C4-2B (cell line): Measurements from ENCODE around the gene ASXL2.
"Not testable (repeated sequence)": the region's sequence is repeated elsewhere in the genome, so short reads cannot be mapped to it uniquely, and the experiment has no call there.

ENCODE experiments used
- H3K27ac ChIP-seq: fragments of 450-650 bp; 2 replicates; pipeline ENCODE4 v1.5.1; 2017
- ZFX ChIP-seq: fragments of 450-650 bp; IDR thresholded peaks from 2 replicates; pipeline ENCODE4 v1.6.1; 2017
- TF ChIP-seq, protein P1 (sequence below): fragments of 450-650 bp; conservative IDR thresholded peaks from 2 replicates; pipeline ENCODE4 v1.5.1; 2017; ENCODE audit warnings: mild to moderate bottlenecking

ASXL2 gene

DNA sequence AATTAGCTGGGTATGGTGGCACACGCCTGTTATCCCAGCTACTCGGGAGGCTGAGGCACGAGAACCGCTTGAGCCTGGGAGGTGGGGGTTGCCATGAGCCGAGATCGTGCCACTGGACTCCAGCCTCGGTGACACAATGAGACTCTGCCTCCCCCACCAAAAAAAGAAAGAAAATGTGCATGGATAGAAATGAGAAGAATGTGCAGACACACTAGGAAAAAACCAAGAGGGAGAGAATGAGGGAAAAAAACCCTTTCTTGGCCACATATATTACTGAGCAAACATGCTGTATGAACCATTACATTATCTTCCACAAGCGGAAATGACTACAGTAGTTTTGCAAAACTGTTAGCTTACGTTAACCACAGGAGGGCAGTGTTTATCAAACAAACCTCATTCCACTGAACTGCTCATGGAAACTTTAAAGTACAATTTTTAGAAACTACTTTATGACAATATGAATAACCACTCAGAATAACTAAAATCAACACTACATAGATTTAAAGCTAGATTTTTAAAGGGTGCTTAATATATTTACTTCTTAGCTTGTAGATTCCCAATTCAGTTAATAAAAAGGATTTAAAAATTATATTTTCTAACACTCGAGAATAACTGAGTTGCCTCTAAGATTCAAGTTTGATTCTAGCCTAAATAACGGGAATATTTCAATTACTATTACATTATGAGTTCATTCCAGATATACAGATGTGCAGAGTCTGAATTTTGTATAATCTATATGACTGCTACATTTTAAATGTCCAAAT lies 26.4 kb downstream of the ASXL2 start:
- TF ChIP-seq, protein P1, sequence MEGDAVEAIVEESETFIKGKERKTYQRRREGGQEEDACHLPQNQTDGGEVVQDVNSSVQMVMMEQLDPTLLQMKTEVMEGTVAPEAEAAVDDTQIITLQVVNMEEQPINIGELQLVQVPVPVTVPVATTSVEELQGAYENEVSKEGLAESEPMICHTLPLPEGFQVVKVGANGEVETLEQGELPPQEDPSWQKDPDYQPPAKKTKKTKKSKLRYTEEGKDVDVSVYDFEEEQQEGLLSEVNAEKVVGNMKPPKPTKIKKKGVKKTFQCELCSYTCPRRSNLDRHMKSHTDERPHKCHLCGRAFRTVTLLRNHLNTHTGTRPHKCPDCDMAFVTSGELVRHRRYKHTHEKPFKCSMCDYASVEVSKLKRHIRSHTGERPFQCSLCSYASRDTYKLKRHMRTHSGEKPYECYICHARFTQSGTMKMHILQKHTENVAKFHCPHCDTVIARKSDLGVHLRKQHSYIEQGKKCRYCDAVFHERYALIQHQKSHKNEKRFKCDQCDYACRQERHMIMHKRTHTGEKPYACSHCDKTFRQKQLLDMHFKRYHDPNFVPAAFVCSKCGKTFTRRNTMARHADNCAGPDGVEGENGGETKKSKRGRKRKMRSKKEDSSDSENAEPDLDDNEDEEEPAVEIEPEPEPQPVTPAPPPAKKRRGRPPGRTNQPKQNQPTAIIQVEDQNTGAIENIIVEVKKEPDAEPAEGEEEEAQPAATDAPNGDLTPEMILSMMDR = peak; percentile 80
- TF ChIP-seq ZFX = no peak
- peak overlapping the region; percentile 58 for H3K27ac ChIP-seq

GRCh38 chr2:25850400-25850799 lies 27.9 kb downstream of the ASXL2 start:
- H3K27ac ChIP-seq = not testable (repeated sequence)

DNA sequence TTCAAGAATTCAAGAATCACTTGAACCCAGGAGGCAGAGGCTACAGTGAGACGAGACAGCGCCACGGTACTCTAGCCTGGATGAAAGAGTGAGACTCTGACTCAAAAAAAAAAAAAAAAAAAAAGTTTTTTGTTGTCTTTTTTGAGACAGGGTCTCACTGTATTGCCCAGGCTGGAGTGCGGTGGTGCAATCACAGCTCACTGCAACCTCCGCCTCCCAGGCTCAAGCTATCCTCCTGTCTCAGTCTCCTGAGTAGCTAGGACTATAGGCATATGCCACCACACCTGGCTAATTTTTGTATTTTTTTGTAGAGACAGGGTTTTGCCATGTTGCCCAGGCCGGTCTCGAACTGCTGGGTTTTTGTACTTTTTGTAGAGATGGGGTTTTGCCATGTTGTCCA lies 28.9 kb downstream of the ASXL2 start:
- not testable (repeated sequence) for H3K27ac ChIP-seq

DNA sequence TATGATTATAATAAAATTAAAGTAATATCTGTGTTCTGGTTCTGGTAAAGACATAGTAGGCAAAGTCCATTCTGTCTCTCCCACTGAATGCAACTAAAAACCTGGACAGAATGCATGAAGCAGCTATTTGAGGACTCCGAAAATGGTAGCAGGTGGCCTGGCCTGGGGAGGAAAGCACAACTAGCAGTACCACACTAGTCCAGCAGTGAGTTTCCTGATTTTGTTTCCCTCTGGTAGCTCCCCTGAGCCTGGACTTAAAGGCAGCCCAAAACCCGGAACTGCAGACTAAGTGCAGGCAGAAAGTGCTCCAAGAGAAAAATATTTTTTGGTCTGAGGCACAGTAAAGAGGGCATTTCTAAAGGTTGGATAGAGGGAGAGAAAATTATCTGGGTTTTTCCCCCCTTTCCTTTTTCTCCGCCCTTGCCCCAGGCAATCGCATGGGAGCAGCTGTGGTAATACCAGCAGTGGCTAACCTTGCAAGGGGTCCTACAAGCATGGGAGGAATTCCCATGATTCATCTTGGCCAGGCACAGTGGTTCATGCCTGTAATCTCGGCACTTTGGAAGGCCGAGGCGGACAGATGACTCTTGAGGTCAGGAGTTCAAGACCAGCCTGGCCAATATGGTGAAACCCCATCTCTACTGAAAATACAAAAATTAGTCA lies 32.3 kb downstream of the ASXL2 start:
- TF ChIP-seq, protein P1 = no peak
- no peak for TF ChIP-seq ZFX
- H3K27ac ChIP-seq = no peak overlapping the region

- TF ChIP-seq, protein P1 = 0 out of 2 replicates have a peak, but pooled peaks have one; percentile 10
- no peak for TF ChIP-seq ZFX
- H3K27ac ChIP-seq = no peak overlapping the region
These were observed 34.2 kb downstream of the ASXL2 start for GRCh38 chr2:25844089-25844488.

DNA sequence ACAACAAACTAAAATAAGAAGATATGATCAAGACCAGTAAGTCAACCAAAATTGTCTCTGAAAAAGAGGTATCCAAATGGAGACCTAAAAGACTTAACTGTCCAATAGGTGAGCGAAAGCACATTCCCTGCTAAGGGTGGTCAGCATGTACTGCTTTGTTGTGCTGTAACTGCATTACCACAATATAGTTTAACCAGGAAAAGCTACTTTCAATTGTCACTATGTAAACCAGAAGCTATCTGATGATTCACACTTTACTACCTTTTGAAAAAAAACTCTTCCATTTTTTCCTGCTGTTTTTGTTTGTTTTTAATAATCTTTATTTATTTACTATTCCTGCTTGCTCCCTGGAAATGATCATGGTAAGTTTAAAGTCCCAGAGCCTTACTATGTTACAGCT lies 36.1 kb downstream of the ASXL2 start:
- no peak for TF ChIP-seq ZFX
- TF ChIP-seq, protein P1 = no peak
- peak overlapping the region; percentile 52; the same call in 1 of the 2 replicates for H3K27ac ChIP-seq

- no peak overlapping the region for H3K27ac ChIP-seq
- TF ChIP-seq ZFX = no peak
- TF ChIP-seq, protein P1 = no peak
These were observed 40.0 kb downstream of the ASXL2 start for GRCh38 chr2:25838152-25838756.

- no peak overlapping the region for H3K27ac ChIP-seq
- no peak for TF ChIP-seq ZFX
- TF ChIP-seq, protein P1 = no peak
These were observed 42.4 kb downstream of the ASXL2 start for GRCh38 chr2:25835906-25836305.
